HG03571 (cell line): ENCODE measurements around the gene PKNOX2.

Experiments
- ATAC-seq: cut with Tn5 transposase; IDR thresholded peaks from one replicate; pipeline ENCODE4 v1.9.1; 2021; ENCODE audit not compliant: unreplicated experiment

Gene PKNOX2

DNA sequence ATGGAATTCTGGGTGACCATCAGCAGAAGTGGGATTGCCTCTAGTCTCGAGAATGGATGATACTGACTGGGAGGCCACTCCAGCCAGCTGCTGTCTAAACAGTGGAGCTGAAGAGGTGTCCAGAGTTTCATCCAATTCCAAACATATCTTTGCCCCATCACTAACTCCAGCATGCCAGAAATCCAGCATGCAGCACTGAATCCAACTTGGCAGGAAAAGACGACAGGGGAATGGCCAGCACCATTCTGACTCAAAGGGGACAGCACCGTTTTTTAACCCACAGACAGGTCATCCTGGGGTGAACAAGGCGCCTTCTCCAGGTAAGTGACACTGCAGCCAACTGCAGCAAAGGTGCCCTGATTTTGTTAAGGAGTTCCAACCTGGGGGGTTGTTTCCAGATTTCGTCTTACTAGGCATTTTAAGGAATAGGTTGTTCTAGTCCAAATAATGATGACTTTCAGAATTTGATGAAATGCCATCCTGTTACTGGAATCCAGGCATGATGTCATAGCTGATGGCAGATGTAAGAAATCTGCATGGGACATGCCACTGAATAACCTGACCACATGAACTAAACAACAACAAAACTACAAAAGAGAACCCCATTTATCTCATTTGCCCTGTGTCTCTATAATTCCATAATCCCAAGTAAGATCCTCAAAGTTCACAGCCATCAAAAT, 299.2 kb downstream of the PKNOX2 start:
- no peak for ATAC-seq

DNA sequence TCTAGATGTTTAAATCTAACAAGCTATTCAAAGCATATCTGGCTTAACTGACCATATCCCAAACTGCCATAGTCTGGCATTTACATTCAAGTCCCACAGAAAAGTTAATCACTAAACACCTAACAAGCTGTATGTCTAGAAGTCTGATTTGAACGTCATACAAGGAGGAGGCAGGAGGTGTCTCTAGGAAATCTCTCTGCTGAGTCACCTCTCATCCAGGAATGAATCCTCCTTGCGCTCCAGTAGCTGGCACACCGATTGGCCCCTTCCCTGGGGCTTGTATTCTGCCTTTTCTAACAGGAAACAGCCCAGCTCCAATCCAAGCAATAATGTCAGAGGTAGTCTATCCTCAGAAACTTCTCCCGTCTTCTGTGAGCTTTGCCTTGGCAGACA, 299.7 kb downstream of the PKNOX2 start:
- no peak for ATAC-seq

DNA sequence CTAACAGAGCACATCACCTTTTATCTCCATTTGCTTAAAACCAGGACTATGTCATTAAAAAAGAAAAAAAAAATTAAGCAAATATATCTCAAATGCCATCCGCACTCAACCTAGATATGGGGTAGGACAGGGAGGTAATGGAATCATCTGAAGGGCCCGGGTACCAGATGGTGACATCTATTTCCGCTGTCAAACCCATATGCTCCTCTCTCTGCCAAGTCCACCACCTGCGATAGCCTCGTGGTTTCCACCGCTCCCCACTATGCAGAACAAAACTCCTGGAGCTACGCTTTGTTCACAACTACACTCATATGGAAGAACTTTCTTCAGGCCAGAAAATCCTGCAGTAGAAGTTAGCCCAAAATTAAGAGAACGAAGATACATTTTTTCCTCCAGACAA, 300.1 kb downstream of the PKNOX2 start:
- ATAC-seq: no peak

DNA sequence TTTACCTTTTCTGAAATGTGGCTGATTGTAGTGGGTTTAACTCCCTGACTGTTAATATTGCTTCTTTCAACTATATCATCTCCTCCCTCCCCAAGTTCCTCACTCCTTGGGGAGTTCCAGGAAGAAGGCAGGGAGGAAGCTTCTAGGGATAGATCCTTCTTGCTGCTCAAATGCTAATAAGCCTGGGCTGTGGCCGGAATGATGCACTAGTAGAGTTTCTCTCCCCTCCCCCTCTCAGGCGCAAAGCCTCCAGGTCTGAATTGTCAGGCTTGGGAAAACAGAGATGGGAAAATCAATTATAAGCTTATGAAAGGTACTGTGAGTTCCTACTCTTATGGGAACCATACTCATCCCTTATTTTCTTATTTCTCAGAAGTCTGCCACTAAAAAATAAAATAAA, 300.7 kb downstream of the PKNOX2 start:
- ATAC-seq: no peak

DNA sequence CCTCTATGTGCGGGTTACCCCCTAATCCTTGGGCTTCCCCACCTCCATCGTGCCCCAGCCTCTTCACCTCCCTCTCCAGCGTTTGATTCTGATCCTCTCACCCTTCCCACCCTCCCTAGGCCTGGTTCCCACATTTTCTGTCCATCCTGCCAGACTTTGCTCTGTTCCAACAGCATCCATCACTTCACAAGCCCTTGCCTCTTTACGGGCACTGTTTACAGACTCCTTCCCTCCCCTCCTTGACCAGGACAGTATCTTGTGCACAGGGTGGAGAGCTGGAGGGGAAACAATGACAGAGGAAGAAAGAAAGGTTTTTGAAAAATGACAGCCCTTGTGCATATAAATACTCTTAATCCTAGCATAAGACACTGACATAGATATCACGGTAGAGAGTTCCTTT, 301.1 kb downstream of the PKNOX2 start:
- no peak for ATAC-seq

DNA sequence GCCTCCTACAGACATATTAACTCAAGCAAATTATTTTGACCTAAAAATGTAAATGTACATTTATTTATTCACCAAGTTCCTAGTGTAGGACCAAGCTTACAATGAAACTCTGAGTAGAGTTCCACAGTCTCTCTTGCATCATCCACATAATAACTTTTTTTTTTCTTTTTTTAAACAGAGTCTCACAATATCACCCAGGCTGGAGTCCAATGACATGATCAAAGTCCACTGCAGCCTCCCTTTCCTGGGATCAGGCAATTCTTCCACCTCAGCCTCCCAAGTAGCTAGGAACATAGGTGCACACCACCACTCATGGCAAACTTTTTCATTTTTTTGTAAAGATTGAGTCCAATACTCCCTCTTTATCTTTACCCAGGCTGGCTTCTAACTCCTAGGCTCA, 303.5 kb downstream of the PKNOX2 start:
- ATAC-seq: no peak

DNA sequence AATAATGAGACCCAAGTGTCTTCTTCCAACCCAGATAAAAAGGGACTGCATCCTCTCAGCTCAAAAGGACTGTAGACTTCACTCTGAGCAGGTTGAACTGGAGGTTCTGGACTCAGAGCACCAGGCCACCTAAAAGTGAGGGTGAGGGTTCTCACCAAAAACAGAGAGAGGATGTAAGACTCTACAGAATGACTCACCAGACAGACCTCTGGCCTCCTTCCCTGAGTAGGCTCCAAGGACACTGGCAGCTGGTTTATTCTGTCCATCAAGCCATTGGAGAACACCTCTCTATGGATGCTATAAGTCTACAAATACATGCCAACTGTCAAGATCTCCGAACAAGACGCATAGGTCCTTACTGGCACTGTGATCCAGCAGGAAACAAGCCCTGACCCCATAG, 304.3 kb downstream of the PKNOX2 start:
- no peak for ATAC-seq

DNA sequence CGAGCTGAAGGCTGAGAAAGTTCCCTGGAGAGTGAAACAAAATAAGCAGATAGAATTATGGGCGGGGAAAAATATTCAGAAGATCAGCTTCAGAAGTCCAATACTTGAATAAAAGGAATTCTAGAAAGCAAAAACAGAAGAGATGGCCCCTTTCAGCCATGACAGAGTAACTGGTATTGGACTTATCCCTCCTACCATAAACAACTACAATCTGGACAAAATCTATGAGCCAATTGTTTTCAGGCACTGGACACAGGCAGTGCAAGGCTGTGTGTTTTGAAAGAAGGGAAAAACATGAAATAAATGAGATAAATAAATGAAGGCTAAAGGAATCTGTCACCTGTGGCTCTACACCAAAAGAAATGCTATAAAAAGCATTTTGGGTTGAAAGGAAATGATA, 305.8 kb downstream of the PKNOX2 start:
- ATAC-seq: no peak

DNA sequence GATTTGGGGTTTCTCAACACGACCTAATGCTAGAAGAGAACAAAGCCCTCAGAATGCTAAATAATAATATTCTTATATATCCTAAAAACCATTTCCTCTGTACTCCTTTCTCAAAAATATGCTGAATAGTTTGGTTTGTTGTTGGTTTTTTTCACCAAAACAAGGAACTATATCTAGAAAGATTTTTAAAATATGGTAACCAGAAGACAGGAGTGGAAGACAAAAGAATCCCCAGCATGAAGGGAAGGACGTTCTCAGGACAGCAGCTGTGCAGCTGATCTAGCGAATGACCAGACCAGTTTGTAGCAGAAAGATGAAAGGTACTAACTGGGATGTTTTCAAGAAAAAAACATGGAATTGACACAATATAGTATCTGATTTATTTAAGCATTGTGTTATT, 312.2 kb downstream of the PKNOX2 start:
- no peak for ATAC-seq

DNA sequence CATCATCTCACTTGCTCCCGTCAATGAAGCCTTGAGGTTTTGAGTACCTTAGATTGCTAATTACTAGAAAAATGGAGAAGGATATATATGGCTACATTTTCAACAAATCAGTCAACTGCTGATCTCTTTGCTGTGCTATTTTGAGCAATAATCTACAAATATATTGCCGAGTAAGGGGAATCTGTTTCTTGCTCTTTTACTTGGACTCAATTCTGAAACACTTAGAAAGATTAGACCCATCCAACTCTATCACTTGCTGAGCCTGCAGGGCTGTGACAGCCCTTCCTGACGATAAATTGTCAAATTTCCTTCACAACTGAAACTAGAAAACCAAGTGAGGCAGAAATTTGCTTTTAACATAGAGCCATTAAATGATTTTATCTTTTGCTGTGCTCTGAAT, 314.6 kb downstream of the PKNOX2 start:
- ATAC-seq: no peak

DNA sequence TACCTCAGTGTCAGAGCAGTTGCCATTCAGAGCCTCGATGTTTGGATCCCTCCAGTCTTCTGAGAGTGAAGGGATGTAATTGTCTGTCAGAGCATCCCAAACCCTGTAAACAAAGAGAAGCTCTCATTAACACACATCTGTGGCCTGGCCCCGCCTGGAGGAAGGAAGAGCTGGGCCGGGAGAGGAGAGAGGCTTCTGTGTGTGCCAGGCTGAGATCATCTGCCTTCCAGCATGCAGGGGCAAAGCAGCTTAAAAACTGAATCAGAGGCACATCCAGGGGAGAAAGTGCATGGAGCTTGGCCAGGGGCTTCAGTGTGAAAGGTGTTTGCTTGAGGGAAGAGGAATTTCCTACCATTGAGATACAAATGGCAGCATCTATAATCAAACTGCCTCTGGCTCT, 317.0 kb downstream of the PKNOX2 start:
- no peak for ATAC-seq
